LNCaP clone FGC (cell line): Measurements from ENCODE around the gene TMEM39B.

ENCODE experiments used
- DNase-seq: peaks from one replicate; pipeline ENCODE4 v3.0.0-alpha.2; 2011; ENCODE audit warnings: low read depth
- H3K4me3 ChIP-seq: 2 replicates; pipeline ENCODE4 v1.5.1; 2011; ENCODE audit warnings: mild to moderate bottlenecking, low read depth, low read length, control low read depth
- CTCF ChIP-seq: IDR thresholded peaks from 2 replicates; pipeline ENCODE4 v1.5.1; 2012; ENCODE audit warnings: mild to moderate bottlenecking; ENCODE audit not compliant: control insufficient read depth, insufficient read depth; ENCODE audit errors: extremely low read depth

The TMEM39B gene

GRCh38 chr1:32051706-32052105 is 21.0 kb upstream of the TMEM39B start:
- no peak for DNase-seq
- no peak overlapping the region for H3K4me3 ChIP-seq
- TF ChIP-seq CTCF: no peak

GRCh38 chr1:32052887-32053286 is 19.9 kb upstream of the TMEM39B start:
- no peak for DNase-seq
- no peak overlapping the region for H3K4me3 ChIP-seq
- no peak for TF ChIP-seq CTCF

- no peak for TF ChIP-seq CTCF
- no peak for DNase-seq
- H3K4me3 ChIP-seq: no peak overlapping the region
Measured at GRCh38 chr1:32055416-32055815, 17.3 kb upstream of the TMEM39B start.

- DNase-seq: no peak
- no peak overlapping the region for H3K4me3 ChIP-seq
- TF ChIP-seq CTCF: no peak
Measured at GRCh38 chr1:32056598-32056997, 16.1 kb upstream of the TMEM39B start.

GRCh38 chr1:32060914-32061313 is 11.8 kb upstream of the TMEM39B start:
- DNase-seq: no peak
- no peak overlapping the region for H3K4me3 ChIP-seq
- TF ChIP-seq CTCF: no peak

GRCh38 chr1:32062867-32063230 is 9.9 kb upstream of the TMEM39B start:
- no peak overlapping the region for H3K4me3 ChIP-seq
- no peak for DNase-seq

More at GRCh38 chr1:32062867-32063230, 9.9 kb upstream of the TMEM39B start:
- no peak for TF ChIP-seq CTCF
